HK-2 (cell line): ENCODE results near the gene TIE1.
A peak's percentile ranks its signal among the peaks of the same experiment; 100 is the strongest.
"Not testable (repeated sequence)": the region's sequence is repeated elsewhere in the genome, so short reads cannot be mapped to it uniquely, and the experiment has no call there.

Source experiments
- DNase-seq: peaks from one replicate; pipeline ENCODE4 v3.0.0-alpha.2; 2018; ENCODE audit not compliant: unreplicated experiment

TIE1 gene

DNA sequence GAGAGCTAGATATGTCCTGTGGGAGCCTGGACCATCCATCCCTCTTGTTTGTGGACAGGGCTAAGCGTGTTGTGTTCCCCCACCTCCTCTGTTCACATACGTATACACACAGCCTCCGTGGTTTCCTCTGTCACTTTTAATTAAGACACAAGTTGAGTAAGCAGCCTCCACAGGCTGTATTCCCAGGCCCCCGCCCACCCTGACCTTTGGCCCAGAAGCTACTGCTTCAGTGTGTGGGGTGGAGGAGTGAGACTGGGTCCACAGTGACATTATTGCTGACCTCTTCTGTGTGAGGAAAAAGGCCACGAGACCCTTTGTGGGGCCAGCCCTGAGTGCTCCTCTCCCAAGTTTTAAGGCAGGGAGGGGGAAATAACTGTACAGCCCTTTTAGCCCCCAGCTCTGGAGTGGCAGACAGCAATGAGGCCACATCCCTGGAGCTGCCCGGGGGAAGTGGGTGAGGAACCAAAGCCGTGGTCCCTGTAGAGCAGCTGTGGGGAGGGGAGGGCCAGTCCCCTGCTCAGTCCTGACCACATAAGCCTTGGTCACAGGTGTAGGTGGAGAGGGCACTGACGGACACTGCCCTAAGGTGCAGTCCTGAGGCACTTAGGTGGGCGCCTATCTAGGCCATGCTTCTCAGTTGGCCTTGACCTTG, 62.6 kb downstream of the TIE1 start:
- DNase-seq = peak; percentile 36

DNA sequence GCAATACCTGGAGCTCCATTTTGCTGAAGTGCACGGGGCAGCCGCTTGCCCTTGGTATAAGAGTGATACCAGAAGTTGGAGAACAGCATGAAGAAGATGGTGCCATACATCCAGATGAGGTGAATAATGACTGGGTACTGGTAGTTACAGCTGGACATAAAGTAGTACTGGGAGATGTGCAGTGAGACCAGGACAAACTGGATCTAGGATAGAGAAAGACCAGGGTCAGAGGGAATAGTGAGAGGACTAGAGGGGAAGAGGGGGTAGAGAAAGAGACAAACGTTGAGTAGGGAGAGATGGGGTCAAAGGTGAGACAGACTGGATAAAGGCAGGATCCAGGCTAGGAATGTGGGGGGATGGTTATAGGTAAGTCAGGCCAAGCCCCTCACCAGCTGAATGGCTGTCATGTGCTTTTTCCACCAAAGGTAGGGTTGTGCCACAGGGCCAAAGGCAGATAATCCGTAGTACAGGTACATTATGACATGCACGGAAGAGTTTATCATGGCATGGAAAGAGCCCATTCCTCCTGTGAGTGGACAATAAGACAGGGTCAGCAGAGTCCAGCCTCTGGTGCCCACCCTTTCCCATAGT, 63.2 kb downstream of the TIE1 start:
- no peak for DNase-seq

DNA sequence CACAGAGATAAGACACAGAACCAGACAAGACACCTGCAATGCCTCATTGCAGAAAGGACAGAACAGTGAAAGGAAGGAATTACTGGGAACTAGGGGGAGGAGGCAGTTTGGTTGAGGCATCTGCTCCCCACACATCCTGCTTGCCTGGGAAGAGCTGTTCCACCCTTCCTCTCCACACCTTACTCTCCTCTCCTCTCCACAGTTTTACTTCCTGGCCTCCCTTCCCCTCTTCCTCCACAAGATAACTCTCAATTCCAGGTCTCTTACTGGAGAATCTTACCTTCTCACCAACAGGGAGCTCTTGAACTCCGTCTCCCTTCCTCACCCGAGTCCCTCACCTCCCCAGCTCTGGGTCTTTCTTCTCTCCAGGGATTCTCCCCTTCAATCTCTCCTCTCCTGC, 64.9 kb downstream of the TIE1 start:
- DNase-seq = no peak

DNA sequence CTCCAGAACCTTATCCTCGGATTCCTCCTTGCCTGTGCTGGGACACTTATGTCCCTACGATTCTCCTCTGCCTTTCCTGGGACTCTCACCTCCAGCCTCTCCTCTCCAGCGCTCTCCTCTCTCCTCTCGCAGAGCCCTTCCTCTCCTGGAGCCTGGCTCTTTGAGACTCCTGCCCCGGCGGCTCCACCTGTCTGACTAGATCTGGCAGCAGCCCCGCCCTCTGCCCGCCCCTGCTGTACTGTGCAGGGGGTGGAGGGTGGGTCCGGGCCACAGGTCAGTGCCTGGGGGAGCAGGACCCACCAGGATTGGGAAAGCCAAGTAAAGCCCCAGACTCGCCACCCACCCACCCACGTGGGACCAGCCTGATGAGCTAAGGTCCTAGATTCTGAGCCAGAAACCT, 65.4 kb downstream of the TIE1 start:
- no peak for DNase-seq

DNA sequence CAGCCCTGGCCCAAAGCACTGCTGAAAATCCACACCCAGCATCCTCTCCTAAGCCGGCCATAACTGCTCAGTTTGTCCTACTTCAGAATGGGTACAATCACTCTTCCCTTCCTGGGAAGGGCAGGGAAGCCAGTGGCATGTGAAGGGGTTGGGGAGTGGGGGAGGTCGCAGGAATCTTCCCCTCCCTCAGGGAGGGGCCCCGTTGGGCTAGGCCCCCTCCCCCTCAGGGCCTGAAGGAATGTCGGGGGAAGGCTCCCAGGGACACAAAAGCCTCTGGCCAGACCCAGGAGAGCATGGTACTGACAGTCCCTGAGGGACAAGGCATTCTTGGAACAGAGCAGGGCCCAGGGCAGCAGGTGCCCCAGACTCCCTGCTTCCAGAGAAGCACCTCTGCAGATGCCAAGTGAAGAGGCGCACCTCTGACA, 65.8 kb downstream of the TIE1 start:
- no peak for DNase-seq

DNA sequence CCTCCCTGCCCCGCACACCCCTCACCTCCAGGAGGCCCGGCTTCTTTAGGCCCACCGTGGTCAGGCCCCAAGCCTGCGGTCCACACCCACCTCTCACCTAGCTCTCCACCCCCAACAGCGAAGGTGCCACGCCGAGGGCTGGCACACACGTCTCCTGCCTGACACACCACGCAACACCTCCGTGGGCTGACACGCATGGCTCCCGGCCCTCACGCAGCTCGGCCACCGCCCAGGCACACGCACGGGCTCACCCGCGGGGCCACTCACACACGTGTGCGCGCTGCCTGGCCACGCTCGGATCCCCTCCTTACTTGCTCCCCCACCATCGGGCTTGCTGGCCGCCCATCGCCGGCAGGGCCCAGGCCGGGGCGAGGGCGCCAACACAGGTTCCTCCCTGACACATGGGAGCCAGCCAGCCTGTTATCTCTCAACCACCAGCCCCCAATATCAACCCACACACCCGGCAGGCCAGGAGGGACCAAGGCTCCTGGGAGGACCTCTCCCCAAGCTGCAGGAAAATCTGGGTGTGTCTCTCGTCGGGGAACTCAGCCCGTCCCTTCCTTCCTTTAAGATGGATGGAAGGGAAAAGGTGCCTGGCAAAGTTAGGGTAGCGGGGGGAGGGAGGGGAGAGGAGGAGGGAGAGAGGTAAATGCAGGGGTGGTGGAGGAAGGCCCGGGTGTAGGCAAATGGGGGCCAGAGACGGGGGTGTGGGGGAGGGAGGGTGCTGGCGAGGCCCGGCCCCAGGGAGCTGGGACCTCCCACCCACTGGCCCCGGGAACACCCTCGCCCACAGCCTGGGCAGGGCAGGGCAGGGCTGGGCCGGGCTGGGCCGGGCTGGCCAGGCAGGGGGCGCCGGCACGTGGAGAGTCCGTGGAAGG, 66.5 kb downstream of the TIE1 start:
- DNase-seq = peak; percentile 30

DNA sequence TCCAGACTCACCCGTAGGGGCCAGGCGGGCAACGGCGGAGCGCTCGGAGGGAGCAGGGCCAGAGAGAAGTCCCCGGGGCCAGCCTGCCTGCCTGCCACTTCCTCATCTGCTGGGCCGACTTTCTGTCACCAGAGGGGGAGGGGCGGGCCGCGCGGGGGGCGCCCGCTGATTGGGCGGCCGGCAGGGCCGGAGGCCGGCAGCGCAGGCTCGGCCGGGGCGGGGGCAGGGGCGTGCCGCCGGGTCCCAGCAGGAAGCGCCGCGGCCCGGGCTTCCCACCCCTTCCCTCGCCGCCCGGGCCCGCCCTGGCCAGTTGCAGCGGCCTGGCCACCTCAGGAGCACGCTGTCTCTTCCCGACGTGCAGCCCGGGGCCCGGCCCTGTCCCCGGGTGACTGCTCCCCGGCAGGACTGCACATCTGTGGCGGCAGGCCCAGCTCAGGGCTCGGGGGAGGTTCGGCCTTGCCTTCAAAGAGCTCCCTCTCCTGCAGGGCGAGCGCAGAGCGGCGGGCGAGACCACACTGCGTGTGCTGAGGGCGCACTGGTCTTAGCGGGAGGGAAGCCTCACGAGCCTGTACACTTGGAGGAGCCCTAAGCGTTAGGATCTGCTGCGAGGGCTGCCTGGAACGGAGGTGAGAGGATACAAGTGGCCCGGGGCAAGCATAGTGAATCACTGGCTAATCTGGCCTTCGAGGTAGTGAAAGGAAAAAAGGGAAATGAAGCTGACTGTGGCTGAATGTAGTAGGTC, 67.3 kb downstream of the TIE1 start, which contains the start of gene ELOVL1:
ELOVL1 (minus strand) TSS at position 108 of the 742 bp plus-strand sequence. CDS start 2,402 bp downstream, outside the sequence.
- DNase-seq = peak; percentile 95

DNA sequence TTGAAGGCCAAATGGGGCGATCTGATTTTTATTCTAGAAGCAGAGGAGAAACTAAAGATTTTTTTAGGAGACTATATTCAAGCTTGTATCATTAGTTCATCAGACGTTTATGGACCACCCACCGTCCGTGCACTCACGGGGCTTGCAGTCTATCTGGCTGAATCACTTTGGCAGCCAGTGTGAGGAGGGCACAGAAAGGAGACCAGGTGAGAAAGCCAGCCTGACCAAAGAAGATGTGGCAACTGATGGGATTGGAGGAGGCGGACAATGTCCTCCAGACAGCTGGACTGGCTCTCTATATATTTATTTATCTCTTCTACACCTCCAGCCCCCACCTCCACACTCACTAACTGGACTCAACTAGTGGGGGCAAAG, 67.9 kb downstream of the TIE1 start:
- peak; percentile 44 for DNase-seq

DNA sequence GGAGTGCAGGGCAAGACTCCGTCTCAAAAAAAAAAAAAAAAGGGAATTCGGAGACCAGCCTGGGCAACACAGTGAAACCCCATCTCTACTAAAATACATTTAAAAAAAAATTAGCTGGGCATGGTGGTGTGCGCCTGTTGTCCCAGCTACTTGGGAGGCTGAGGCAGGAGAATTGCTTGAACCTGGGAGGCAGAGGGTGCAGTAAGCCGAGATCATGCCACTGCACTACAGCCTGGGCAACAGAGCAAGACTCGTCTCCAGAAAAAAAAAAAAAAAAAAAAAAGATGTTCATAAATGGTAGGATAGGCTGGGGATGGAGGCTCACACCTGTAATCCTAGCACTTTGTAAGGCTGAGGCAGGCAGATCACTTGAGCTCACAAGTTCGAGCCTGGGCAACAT, 69.0 kb downstream of the TIE1 start:
- DNase-seq = not testable (repeated sequence)

DNA sequence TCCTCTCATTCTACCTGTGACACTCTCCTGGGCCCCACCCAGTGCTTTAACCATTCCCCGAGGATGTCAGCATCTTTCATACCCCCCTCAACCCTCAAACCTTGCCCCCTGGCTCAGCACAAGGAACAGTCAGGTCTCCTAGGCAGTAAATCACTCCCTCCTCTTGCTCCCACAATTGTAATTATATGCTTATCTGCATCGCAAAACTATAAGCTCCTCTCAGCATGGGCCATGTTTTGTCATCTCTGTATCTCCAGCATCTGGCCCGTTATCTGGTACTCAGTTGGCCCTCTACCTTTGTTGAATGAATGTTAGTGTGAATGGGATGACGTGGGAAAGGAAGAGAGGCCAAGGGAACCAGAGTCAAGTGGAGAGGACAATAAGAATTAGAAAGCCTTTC, 69.8 kb downstream of the TIE1 start:
- no peak for DNase-seq

DNA sequence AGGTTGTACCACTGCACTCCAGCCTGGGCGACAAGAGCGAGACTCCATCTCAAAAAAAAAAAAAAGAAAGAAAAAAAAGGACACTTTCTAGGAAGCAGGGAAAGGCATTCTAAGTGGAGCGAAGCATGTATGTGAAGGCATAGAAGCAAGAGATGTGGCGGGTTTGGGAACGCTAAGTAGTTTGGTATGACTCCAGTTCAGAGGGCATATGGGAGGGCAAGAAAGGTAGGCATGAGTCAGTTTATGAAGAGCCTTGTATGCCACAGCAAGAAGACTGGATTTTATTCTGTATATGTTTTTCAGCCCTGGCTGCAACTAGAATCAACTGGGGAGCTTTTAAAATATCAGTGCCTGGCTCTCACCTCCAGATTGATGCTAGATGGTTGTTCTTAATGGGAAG, 71.4 kb downstream of the TIE1 start:
- no peak for DNase-seq
